Caco-2 (cell line): ENCODE measurements around the gene TBX6. TPM values are rescaled to one million over a fixed set of nuclear protein-coding genes. Genes with fewer than 3 reads are reported as not detected.

ENCODE experiments used
- BruUV-seq: library from RNA; stranded (reverse); fragments of 400-500 nt; replicated peaks from 2 replicates; lab custom pipeline; 2021; lab: Mats Ljungman, UMichigan
- CTCF ChIA-PET: fragments of 300-600 bp; sonication (Branson Sonifier 250); formaldehyde crosslinking; loops from one replicate; lab custom pipeline; 2022; ENCODE audit warnings: antibody characterized with exemption; lab: Charles Lee
- POLR2A ChIA-PET: fragments of 300-600 bp; sonication (Branson Sonifier 250); formaldehyde crosslinking; loops from one replicate; lab custom pipeline; 2022; ENCODE audit warnings: antibody characterized with exemption; lab: Charles Lee
- DNase-seq, 2 experiments: peaks; one replicate each; pipeline versions ENCODE4 v3.0.0 to v3.0.0-alpha.2; 2020 to 2022
- H3K27me3 ChIP-seq: replicated peaks from 2 replicates; pipeline ENCODE4 v1.6.0; 2011; ENCODE audit warnings: low read length; ENCODE audit not compliant: control insufficient read depth, insufficient read depth
- H3K36me3 ChIP-seq: 2 replicates; pipeline ENCODE4 v1.5.1; 2011; ENCODE audit warnings: low read length; ENCODE audit not compliant: control insufficient read depth, insufficient read depth
- H3K4me1 ChIP-seq: fragments of 250-450 bp; sonication (Bioruptor Pico); 2 replicates; pipeline ENCODE4 v1.5.1; 2020; ENCODE audit warnings: mild to moderate bottlenecking
- H3K4me3 ChIP-seq: 2 replicates; pipeline ENCODE4 v1.5.1; 2011; ENCODE audit warnings: low read depth, mild to moderate bottlenecking, control low read depth, low read length
- H3K9me3 ChIP-seq: fragments of 250-450 bp; sonication (Bioruptor Pico); 2 replicates; pipeline ENCODE4 v1.5.1; 2020; ENCODE audit warnings: mild to moderate bottlenecking, moderate library complexity
- H3K27ac Mint-ChIP-seq: one replicate; pipeline ENCODE4 v1.8.0; 2022; ENCODE audit warnings: mixed read lengths; ENCODE audit not compliant: unreplicated experiment
- H3K27me3 Mint-ChIP-seq: one replicate; pipeline ENCODE4 v1.8.0; 2022; ENCODE audit warnings: mixed read lengths; ENCODE audit not compliant: insufficient read depth, unreplicated experiment
- H3K36me3 Mint-ChIP-seq: one replicate; pipeline ENCODE4 v1.8.0; 2022; ENCODE audit warnings: mild to moderate bottlenecking, mixed read lengths; ENCODE audit not compliant: insufficient read depth, unreplicated experiment
- H3K4me1 Mint-ChIP-seq: one replicate; pipeline ENCODE4 v1.8.0; 2022; ENCODE audit warnings: low read depth, mixed read lengths; ENCODE audit not compliant: unreplicated experiment
- H3K4me3 Mint-ChIP-seq: one replicate; pipeline ENCODE4 v1.8.0; 2022; ENCODE audit warnings: mild to moderate bottlenecking, moderate library complexity, mixed read lengths; ENCODE audit not compliant: unreplicated experiment
- H3K9me3 Mint-ChIP-seq: one replicate; pipeline ENCODE4 v1.8.0; 2022; ENCODE audit warnings: mixed read lengths; ENCODE audit not compliant: unreplicated experiment
- intact Hi-C: fragments of 100-400 bp; cut with micrococcal nuclease; formaldehyde crosslinking; loops from one replicate; pipeline ENCODE4 v1.10.0; 2022; ENCODE audit not compliant: unreplicated experiment
- total RNA-seq: library from RNA; stranded (reverse); gene quantifications from 2 replicates; pipeline ENCODE4 v1.2.3, GENCODE V29; 2022
- TF ChIP-seq, protein P1 (sequence below), 2 experiments: fragments of 200-600 bp in 1 of 2; IDR thresholded peaks; 1 replicate in 1 of 2; 2 replicates in 1 of 2; pipeline versions ENCODE4 v1.5.1 to v1.8.0; 2011 to 2022; ENCODE audit warnings: antibody characterized with exemption in 1 of 2, control low read depth in 1 of 2, inconsistent platforms in 1 of 2, low read depth in 1 of 2, low read length in 1 of 2, mild to moderate bottlenecking in 1 of 2, moderate library complexity in 1 of 2; ENCODE audit not compliant: insufficient read depth in 1 of 2, severe bottlenecking in 1 of 2, unreplicated experiment in 1 of 2

Gene TBX6
- total RNA-seq, 1 experiment from 2014 or later, result 1.1 TPM

DNA sequence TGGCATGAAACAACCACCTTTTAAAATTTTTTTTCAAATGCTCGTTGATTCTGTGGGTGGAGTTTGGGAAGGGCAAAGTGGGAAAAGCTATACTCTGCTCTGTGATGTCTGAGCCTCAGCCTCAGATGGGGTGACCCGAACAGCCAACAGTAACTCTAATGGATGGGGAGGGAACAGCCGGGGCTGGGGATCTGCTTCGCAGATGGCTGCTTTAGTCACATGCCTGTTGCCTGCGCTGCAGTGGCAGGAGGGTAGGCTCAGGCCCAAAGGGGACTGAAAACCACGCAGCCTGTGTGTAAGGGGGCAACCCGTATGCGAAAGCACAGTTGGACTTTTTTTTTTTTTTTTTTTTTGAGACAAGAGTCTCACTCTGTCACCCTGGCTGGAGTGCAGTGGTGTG, 46.2 kb upstream of the TBX6 start:
- DNase-seq, result no peak
- CTCF ChIA-PET, result no interaction called here
- Histone ChIP-seq H3K36me3 (no peaks in the 10 kb centered on the region), H3K9me3 (no peaks in the 10 kb centered on the region), H3K4me3 (no peak overlapping the region), H3K4me1 (peaks cover 9% of the 10 kb centered on the region; the same call in 1 of the 2 replicates), H3K27me3 (no peaks in the 10 kb centered on the region)
- intact Hi-C loops, result no loop called here
- POLR2A ChIA-PET, result interaction anchor here (0.8 kb wide), 1 partner anchor 10 kb away, joined by 3 read pairs; no protein-coding TSS in a partner anchor
- TF ChIP-seq, protein P1, sequence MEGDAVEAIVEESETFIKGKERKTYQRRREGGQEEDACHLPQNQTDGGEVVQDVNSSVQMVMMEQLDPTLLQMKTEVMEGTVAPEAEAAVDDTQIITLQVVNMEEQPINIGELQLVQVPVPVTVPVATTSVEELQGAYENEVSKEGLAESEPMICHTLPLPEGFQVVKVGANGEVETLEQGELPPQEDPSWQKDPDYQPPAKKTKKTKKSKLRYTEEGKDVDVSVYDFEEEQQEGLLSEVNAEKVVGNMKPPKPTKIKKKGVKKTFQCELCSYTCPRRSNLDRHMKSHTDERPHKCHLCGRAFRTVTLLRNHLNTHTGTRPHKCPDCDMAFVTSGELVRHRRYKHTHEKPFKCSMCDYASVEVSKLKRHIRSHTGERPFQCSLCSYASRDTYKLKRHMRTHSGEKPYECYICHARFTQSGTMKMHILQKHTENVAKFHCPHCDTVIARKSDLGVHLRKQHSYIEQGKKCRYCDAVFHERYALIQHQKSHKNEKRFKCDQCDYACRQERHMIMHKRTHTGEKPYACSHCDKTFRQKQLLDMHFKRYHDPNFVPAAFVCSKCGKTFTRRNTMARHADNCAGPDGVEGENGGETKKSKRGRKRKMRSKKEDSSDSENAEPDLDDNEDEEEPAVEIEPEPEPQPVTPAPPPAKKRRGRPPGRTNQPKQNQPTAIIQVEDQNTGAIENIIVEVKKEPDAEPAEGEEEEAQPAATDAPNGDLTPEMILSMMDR (IDR thresholded peaks at IDR 0.05; ENCODE audit: insufficient read depth in 1 of 2, low read depth in 1 of 2, low read length in 1 of 2, severe bottlenecking in 1 of 2, unreplicated experiment in 1 of 2), result no peak
- H3K27ac Mint-ChIP-seq, result no peak overlapping the region
- BruUV-seq, result no TSS peak
- no peaks in the 10 kb centered on the region for H3K9me3 Mint-ChIP-seq
- peaks cover 8% of the 10 kb centered on the region for H3K4me1 Mint-ChIP-seq
- H3K4me3 Mint-ChIP-seq, result no peak overlapping the region
- no peaks in the 10 kb centered on the region for H3K27me3 Mint-ChIP-seq
- no peaks in the 10 kb centered on the region for H3K36me3 Mint-ChIP-seq

DNA sequence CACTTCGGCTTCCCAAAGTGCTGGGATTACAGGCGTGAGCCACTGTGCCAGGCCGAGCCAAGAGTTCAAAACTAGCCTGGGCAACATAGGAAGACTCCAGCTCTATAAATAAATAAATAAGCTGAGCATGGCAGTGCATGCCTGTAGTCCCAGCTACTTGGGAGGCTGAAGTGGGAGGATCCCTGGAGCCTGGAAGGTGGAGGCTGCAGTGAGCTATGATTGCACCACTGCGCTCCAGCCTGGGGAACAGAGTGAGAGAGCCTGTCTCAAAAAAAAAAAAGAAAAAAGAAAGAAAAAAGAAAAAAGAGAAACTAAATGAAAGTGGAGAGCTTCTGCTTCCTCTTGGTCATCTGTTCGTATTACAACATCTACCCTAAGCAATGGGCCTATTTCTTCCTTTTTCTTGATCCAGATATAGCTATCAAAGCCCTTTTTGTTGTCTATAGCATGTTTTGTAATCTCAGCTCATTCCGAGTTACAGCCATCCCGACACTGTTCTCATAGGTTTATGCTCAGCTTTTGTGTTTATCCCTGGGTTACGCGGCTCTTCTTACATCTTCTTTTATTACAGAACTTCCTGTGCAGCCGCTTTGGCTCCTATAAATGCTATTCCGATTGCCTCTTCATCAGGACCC, 45.4 kb upstream of the TBX6 start:
- ChIA-PET CTCF (no interaction called here), POLR2A (no interaction called here)
- H3K9me3 Mint-ChIP-seq, result no peaks in the 10 kb centered on the region
- TF ChIP-seq, protein P1 (IDR thresholded peaks at IDR 0.05; ENCODE audit: insufficient read depth in 1 of 2, low read depth in 1 of 2, low read length in 1 of 2, severe bottlenecking in 1 of 2, unreplicated experiment in 1 of 2), result no peak
- no peak for DNase-seq
- no peak overlapping the region for H3K4me3 Mint-ChIP-seq
- H3K9me3 ChIP-seq, result no peaks in the 10 kb centered on the region
- intact Hi-C loops, result no loop called here
- no peak overlapping the region for H3K4me3 ChIP-seq
- no peaks in the 10 kb centered on the region for H3K36me3 ChIP-seq
- H3K36me3 Mint-ChIP-seq, result no peaks in the 10 kb centered on the region
- H3K4me1 ChIP-seq, result peaks cover 9% of the 10 kb centered on the region; the same call in 1 of the 2 replicates
- BruUV-seq, result no TSS peak
- no peaks in the 10 kb centered on the region for H3K27me3 ChIP-seq
- H3K4me1 Mint-ChIP-seq, result peaks cover 8% of the 10 kb centered on the region
- no peak overlapping the region for H3K27ac Mint-ChIP-seq
- no peaks in the 10 kb centered on the region for H3K27me3 Mint-ChIP-seq

DNA sequence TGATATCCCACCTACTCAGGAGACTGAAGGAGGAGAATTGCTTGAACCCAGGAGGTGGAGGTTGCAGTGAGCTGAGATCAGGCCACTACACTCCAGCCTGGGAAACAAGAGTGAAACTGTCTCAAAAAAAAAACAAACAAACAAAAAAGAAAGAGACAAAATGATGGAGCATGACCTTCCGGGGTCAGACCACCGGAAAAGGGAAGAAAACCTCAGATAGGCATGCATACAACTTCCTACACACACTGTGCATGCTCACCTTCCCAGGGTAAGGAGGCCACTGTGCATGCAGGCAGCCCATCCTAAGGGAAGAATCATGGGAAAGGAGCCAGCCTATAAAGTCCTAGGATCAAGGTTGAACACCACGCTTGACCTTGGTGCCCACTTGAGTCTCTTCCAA, 40.9 kb upstream of the TBX6 start:
- ChIA-PET POLR2A (interaction anchor here (0.6 kb wide), 1 partner anchor 20 kb away, joined by 10 read pairs; no protein-coding TSS in a partner anchor), CTCF (no interaction called here)
- Mint-ChIP-seq H3K27me3 (no peaks in the 10 kb centered on the region), H3K36me3 (peaks cover 6% of the 10 kb centered on the region), H3K9me3 (no peaks in the 10 kb centered on the region), H3K27ac (no peak overlapping the region), H3K4me1 (no peaks in the 10 kb centered on the region), H3K4me3 (no peak overlapping the region)
- intact Hi-C loops, result no loop called here
- H3K9me3 ChIP-seq, result no peaks in the 10 kb centered on the region
- DNase-seq, result no peak
- no TSS peak for BruUV-seq
- H3K4me1 ChIP-seq, result no peaks in the 10 kb centered on the region
- H3K36me3 ChIP-seq, result no peaks in the 10 kb centered on the region
- no peak overlapping the region for H3K4me3 ChIP-seq
- no peaks in the 10 kb centered on the region for H3K27me3 ChIP-seq
- TF ChIP-seq, protein P1 (IDR thresholded peaks at IDR 0.05; ENCODE audit: insufficient read depth in 1 of 2, low read depth in 1 of 2, low read length in 1 of 2, severe bottlenecking in 1 of 2, unreplicated experiment in 1 of 2), result no peak
